HG03469 (cell line): ENCODE results near the gene KIF17.

ENCODE experiments used
- ATAC-seq: cut with Tn5 transposase; IDR thresholded peaks from one replicate; pipeline ENCODE4 v1.9.1; 2021; ENCODE audit warnings: mild to moderate bottlenecking, moderate library complexity, moderate number of reproducible peaks; ENCODE audit not compliant: unreplicated experiment

KIF17 gene

GRCh38 chr1:20633190-20634064 is 84.4 kb downstream of the KIF17 start, which contains the start of gene PINK1:
Gene PINK1, plus strand, starts transcription at chr1:20633458. Its CDS starts 91 bp downstream, at chr1:20633549.
- ATAC-seq = no peak

GRCh38 chr1:20632386-20632785 is 85.4 kb downstream of the KIF17 start:
- no peak for ATAC-seq

GRCh38 chr1:20630729-20631128 is 87.1 kb downstream of the KIF17 start:
- no peak for ATAC-seq

- no peak for ATAC-seq
Observed at GRCh38 chr1:20626524-20626923, 91.3 kb downstream of the KIF17 start.

- no peak for ATAC-seq
Observed at GRCh38 chr1:20626098-20626427, 91.7 kb downstream of the KIF17 start.

GRCh38 chr1:20625176-20626097 is 92.4 kb downstream of the KIF17 start:
- ATAC-seq = no peak

GRCh38 chr1:20624709-20625108 is 93.1 kb downstream of the KIF17 start:
- ATAC-seq = no peak

GRCh38 chr1:20621012-20621411 is 96.8 kb downstream of the KIF17 start:
- no peak for ATAC-seq

- no peak for ATAC-seq
Observed at GRCh38 chr1:20619999-20620398, 97.8 kb downstream of the KIF17 start.

- ATAC-seq = no peak
Observed at GRCh38 chr1:20618550-20618949, 99.3 kb downstream of the KIF17 start.

- no peak for ATAC-seq
Observed at GRCh38 chr1:20616847-20617487, 100.8 kb downstream of the KIF17 start.

GRCh38 chr1:20615946-20616846 is 101.6 kb downstream of the KIF17 start:
- no peak for ATAC-seq

- no peak for ATAC-seq
Observed at GRCh38 chr1:20614131-20614579, 103.7 kb downstream of the KIF17 start.
